A549 (cell line): ENCODE measurements around the gene GUCY1A1.

Experiments
- MYC ChIP-seq: IDR thresholded peaks from 2 replicates; pipeline ENCODE4 v1.6.1; 2012; ENCODE audit warnings: mild to moderate bottlenecking, inconsistent platforms, low read length, improper control_type of control experiment, borderline replicate concordance
- TF ChIP-seq, protein P1 (sequence below): IDR thresholded peaks from 2 replicates; pipeline ENCODE4 v1.6.1; 2012
- TF ChIP-seq, protein P2 (sequence below): fragments of >200 bp; sonication (Bioruptor Twin); formaldehyde crosslinking; IDR thresholded peaks from 3 replicates; pipeline ENCODE4 v1.5.1; 2016

DNA sequence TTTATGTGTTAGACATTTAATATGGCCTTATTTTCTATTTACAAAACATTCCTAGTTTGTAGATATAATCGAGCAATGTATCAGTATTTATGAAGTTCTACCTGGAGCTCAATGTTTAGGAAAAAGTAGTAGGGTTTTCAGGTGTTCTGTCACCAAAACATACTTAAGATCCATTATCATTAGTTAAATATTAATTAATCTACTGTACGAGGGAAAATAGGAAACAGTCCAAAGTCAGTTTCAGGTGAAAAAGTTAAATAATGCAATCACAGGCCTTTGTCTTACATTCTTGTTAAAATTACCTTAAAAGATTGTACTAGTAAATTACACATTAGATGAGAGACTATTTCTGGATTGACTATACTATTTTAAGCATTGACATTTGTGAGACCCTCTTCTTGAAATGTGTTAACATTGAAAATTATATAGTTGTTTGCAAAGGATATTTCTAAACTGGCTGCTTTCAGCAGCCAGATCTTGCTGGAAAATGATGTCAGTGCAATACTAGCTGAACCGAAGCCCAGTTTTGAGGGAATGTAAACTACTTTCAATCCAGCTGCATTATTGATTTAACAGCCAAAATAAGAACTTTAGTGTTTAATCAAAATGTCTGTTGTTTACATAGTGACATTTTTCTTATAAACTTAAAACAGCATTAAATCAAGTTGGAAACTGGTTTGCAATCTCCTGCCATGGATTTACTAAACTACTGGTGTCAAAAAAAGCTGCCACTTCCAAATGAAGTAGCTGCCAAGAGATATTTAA, 111.5 kb downstream of the GUCY1A1 start:
- TF ChIP-seq, protein P1, sequence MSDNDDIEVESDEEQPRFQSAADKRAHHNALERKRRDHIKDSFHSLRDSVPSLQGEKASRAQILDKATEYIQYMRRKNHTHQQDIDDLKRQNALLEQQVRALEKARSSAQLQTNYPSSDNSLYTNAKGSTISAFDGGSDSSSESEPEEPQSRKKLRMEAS, result no peak
- TF ChIP-seq MYC, result no peak
- TF ChIP-seq, protein P2, sequence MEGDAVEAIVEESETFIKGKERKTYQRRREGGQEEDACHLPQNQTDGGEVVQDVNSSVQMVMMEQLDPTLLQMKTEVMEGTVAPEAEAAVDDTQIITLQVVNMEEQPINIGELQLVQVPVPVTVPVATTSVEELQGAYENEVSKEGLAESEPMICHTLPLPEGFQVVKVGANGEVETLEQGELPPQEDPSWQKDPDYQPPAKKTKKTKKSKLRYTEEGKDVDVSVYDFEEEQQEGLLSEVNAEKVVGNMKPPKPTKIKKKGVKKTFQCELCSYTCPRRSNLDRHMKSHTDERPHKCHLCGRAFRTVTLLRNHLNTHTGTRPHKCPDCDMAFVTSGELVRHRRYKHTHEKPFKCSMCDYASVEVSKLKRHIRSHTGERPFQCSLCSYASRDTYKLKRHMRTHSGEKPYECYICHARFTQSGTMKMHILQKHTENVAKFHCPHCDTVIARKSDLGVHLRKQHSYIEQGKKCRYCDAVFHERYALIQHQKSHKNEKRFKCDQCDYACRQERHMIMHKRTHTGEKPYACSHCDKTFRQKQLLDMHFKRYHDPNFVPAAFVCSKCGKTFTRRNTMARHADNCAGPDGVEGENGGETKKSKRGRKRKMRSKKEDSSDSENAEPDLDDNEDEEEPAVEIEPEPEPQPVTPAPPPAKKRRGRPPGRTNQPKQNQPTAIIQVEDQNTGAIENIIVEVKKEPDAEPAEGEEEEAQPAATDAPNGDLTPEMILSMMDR, result no peak
